Measurements from ENCODE around the gene CASKIN1. TPM values are rescaled to one million over a fixed set of nuclear protein-coding genes. Genes with fewer than 3 reads are reported as not detected.

The CASKIN1 gene
- total RNA-seq, 2 experiments from 2014 or later = 0.23 to 0.70 TPM

- ChIA-PET CTCF (no interaction called here), POLR2A (no interaction called here)
Observed at GRCh38 chr16:2200313-2200712, 3.9 kb upstream of the CASKIN1 start.

- POLR2A ChIA-PET = no interaction called here
- CTCF ChIA-PET = no interaction called here
Observed at GRCh38 chr16:2199621-2200139, 3.3 kb upstream of the CASKIN1 start.

- ChIA-PET CTCF (no interaction called here), POLR2A (no interaction called here)
Observed at GRCh38 chr16:2199095-2199494, 2.7 kb upstream of the CASKIN1 start.

GRCh38 chr16:2198283-2198682 is 1.9 kb upstream of the CASKIN1 start:
- CTCF ChIA-PET = no interaction called here
- POLR2A ChIA-PET = interaction anchor here (0.5 kb wide), 1 partner anchor 424 kb away, joined by 3 read pairs; no protein-coding TSS in a partner anchor

- POLR2A ChIA-PET = interaction anchor here (0.5 kb wide), 1 partner anchor 424 kb away, joined by 3 read pairs; no protein-coding TSS in a partner anchor
- CTCF ChIA-PET = interaction anchor here (0.7 kb wide), 1 partner anchor 17 kb away, joined by 3 read pairs; no protein-coding TSS in a partner anchor
Observed at GRCh38 chr16:2197765-2198164, 1.4 kb upstream of the CASKIN1 start.

- ChIA-PET CTCF (interaction anchor here (0.7 kb wide), 1 partner anchor 18 kb away, joined by 3 read pairs; no protein-coding TSS in a partner anchor), POLR2A (no interaction called here)
Observed at GRCh38 chr16:2196981-2197511, 641 bp upstream of the CASKIN1 start.

- ChIA-PET POLR2A (no interaction called here), CTCF (interaction anchor here (1.0 to 1.2 kb wide), 4 partner anchors 16 to 306 kb away, joined by 3 to 7 read pairs (median 6); partner anchors contain the start of genes ECI1 and TRAF7)
Observed at GRCh38 chr16:2195322-2196161, 863 bp downstream of the CASKIN1 start.

GRCh38 chr16:2194852-2195321 is 1.5 kb downstream of the CASKIN1 start:
- POLR2A ChIA-PET = interaction anchor here (1.0 kb wide), 1 partner anchor 40 kb away, joined by 3 read pairs; the partner anchor contains the start of gene TRAF7
- CTCF ChIA-PET = interaction anchor here (1.0 to 1.2 kb wide), 5 partner anchors 17 to 306 kb away, joined by 3 to 7 read pairs (median 5); partner anchors contain the start of genes ECI1 and TRAF7

GRCh38 chr16:2194166-2194834 is 2.1 kb downstream of the CASKIN1 start:
- ChIA-PET CTCF (interaction anchor here (1.0 to 1.2 kb wide), 5 partner anchors 18 to 307 kb away, joined by 3 to 7 read pairs (median 5); partner anchors contain the start of genes ECI1 and TRAF7), POLR2A (interaction anchor here (1.0 kb wide), 1 partner anchor 39 kb away, joined by 3 read pairs; the partner anchor contains the start of gene TRAF7)

GRCh38 chr16:2191446-2191706 is 5.0 kb downstream of the CASKIN1 start:
- ChIA-PET CTCF (no interaction called here), POLR2A (interaction anchor here (0.6 kb wide), 1 partner anchor 36 kb away, joined by 3 read pairs; the partner anchor contains the start of gene TRAF7)

GRCh38 chr16:2190659-2191445 is 5.6 kb downstream of the CASKIN1 start:
- ChIA-PET CTCF (no interaction called here), POLR2A (interaction anchor here (0.6 kb wide), 1 partner anchor 35 kb away, joined by 3 read pairs; the partner anchor contains the start of gene TRAF7)

- POLR2A ChIA-PET = no interaction called here
- CTCF ChIA-PET = no interaction called here
Observed at GRCh38 chr16:2190002-2190658, 6.3 kb downstream of the CASKIN1 start.

- CTCF ChIA-PET = no interaction called here
- POLR2A ChIA-PET = no interaction called here
Observed at GRCh38 chr16:2189252-2189893, 7.0 kb downstream of the CASKIN1 start.

GRCh38 chr16:2188395-2188794 is 8.0 kb downstream of the CASKIN1 start:
- POLR2A ChIA-PET = no interaction called here
- CTCF ChIA-PET = no interaction called here

GRCh38 chr16:2187212-2187611 is 9.2 kb downstream of the CASKIN1 start:
- POLR2A ChIA-PET = no interaction called here

GRCh38 chr16:2186505-2186904 is 9.9 kb downstream of the CASKIN1 start:
- CTCF ChIA-PET = no interaction called here
- POLR2A ChIA-PET = no interaction called here

More at GRCh38 chr16:2187212-2187611, 9.2 kb downstream of the CASKIN1 start:
- CTCF ChIA-PET = no interaction called here

GRCh38 chr16:2186064-2186463 is 10.3 kb downstream of the CASKIN1 start:
- CTCF ChIA-PET = no interaction called here
- POLR2A ChIA-PET = no interaction called here

- ChIA-PET POLR2A (no interaction called here), CTCF (no interaction called here)
Observed at GRCh38 chr16:2184962-2185361, 11.4 kb downstream of the CASKIN1 start.
